ENCODE results near the gene UBXN6. TPM values are rescaled to one million over a fixed set of nuclear protein-coding genes. Genes with fewer than 3 reads are reported as not detected.

UBXN6 gene
- total RNA-seq, 1 experiment from 2014 or later = 34.1 TPM

DNA sequence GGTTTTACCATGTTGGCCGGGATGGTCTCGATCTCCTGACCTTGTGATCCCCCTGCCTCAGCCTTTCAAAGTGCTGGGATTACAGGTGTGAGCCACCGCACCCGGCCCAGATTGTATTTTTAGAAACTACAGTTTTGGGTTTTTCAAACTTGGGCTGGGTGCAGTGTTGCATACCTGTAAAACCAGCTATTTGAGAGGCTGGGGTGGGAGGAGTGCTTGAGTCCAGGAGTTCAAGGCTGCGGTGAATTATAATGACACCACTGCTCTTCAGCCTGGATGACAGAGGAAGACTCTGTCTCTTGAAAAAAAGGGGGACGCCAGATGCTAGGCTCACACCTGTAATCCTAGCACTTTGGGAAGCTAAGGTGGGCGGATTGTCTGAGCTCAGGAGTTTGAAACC is 51.0 kb downstream of the UBXN6 start:
- Histone ChIP-seq H3K23me2 (ENCODE audit: insufficient read length, low read depth, low read length, poor library complexity, severe bottlenecking) (peaks cover 4% of the 10 kb centered on the region), H3K18ac (ENCODE audit: insufficient read length, low read depth, low read length) (no peak overlapping the region), H2AFZ (ENCODE audit: low read length) (no peak overlapping the region), H3K23ac (ENCODE audit: insufficient read length, low read depth, low read length) (no peak overlapping the region), H4K8ac (replicated peaks; ENCODE audit: insufficient read length, low read depth, low read length) (no peak overlapping the region), H2AK5ac (ENCODE audit: insufficient read length, low read length) (no peak overlapping the region), H3T11ph (ENCODE audit: low read length) (no peak overlapping the region), H3K14ac (ENCODE audit: insufficient read depth, low read length) (no peak overlapping the region), H3K27me3 (ENCODE audit: insufficient read depth, low read length) (no peaks in the 10 kb centered on the region), H2BK12ac (ENCODE audit: insufficient read length, low read depth, low read length) (no peak overlapping the region), H3K4me1 (ENCODE audit: insufficient read depth, low read length) (peaks cover 9% of the 10 kb centered on the region), H2BK20ac (ENCODE audit: low read depth, low read length, poor library complexity, severe bottlenecking) (no peak overlapping the region), H3K4ac (ENCODE audit: low read depth, low read length) (no peak overlapping the region), H3K4me2 (ENCODE audit: insufficient read depth, insufficient read length, low read length) (no peak overlapping the region), H3K9me3 (ENCODE audit: control insufficient read depth, low read depth, low read length) (no peaks in the 10 kb centered on the region), H3K79me2 (ENCODE audit: insufficient read depth, low read length) (peaks cover 37% of the 10 kb centered on the region), H3K79me1 (ENCODE audit: insufficient read depth, low read depth, low read length, poor library complexity, severe bottlenecking) (peaks cover 4% of the 10 kb centered on the region), H2BK120ac (ENCODE audit: low read depth, low read length, poor library complexity, severe bottlenecking) (no peak overlapping the region), H2BK15ac (ENCODE audit: low read depth, low read length) (no peak overlapping the region), H4K91ac (ENCODE audit: insufficient read length, low read depth, low read length) (no peak overlapping the region), H2BK5ac (ENCODE audit: insufficient read length, low read length) (no peak overlapping the region), H3K56ac (ENCODE audit: insufficient read length, low read depth, low read length) (no peak overlapping the region), H4K5ac (ENCODE audit: insufficient read length, low read depth, low read length) (no peak overlapping the region), H4K20me1 (ENCODE audit: control insufficient read depth, insufficient read depth, insufficient read length) (no peaks in the 10 kb centered on the region), H3K9ac (ENCODE audit: extremely low read depth, insufficient read length, low read length) (no peak overlapping the region), H3K27ac (ENCODE audit: insufficient read length, low read depth, low read length) (no peak overlapping the region)
- WGBS (ENCODE audit: extremely low coverage, insufficient read length, low lambda C conversion rate) = no CpG with 5 or more reads among the region's 7 CpGs
- peaks cover 40 to 74% (median 69%) of the 10 kb centered on the region in 3 experiments; a peak in 6 of 7 replicates for H3K36me3 Mint-ChIP-seq (ENCODE audit: insufficient read depth in 1 of 3, low read depth in 3 of 3)
- no peaks in the 10 kb centered on the region for H3K9me3 Mint-ChIP-seq
- H3K4me3 Mint-ChIP-seq = peak overlapping the region in 1 of 2 experiments; percentile 32; a peak in 1 of 5 replicates
- H3K4me1 Mint-ChIP-seq = peaks cover 59 to 67% of the 10 kb centered on the region in 2 experiments
- DNase-seq = peak; percentile 17
- H3K27ac Mint-ChIP-seq = peak overlapping the region; percentile 57 to 87 (median 66); a peak in 3 of 7 replicates
- TF ChIP-seq CTCF (conservative IDR thresholded peaks at IDR 0.05) = no peak
- no peaks in the 10 kb centered on the region for H3K27me3 Mint-ChIP-seq (ENCODE audit: low read depth)

Measured in H9 (cell line).